Endothelial cell of umbilical vein (primary cell): Measurements from ENCODE around the gene MBD3L2. TPM values are rescaled to one million over a fixed set of nuclear protein-coding genes. Genes with fewer than 3 reads are reported as not detected.

Experiments used
- BruUV-seq: library from RNA; stranded (reverse); fragments of 400-500 nt; replicated peaks from 2 replicates; lab custom pipeline; 2021; lab: Mats Ljungman, UMichigan
- CTCF ChIA-PET: fragments of 300-600, 350-600 bp; sonication (Branson Sonifier 250); formaldehyde crosslinking; loops from one replicate; lab custom pipeline; 2021; ENCODE audit warnings: antibody characterized with exemption, inconsistent platforms; lab: Charles Lee
- POLR2A ChIA-PET: fragments of 300-600, 350-600 bp; sonication (Branson Sonifier 250); formaldehyde crosslinking; loops from one replicate; lab custom pipeline; 2021; ENCODE audit warnings: antibody characterized with exemption, inconsistent platforms; lab: Charles Lee
- DNase-seq: peaks from one replicate; pipeline ENCODE4 v3.0.0-alpha.2; 2011; ENCODE audit warnings: low read depth, low spot score
- FAIRE-seq: peaks from 2 replicates; lab custom pipeline; 2011; peaks lifted over from hg19 to GRCh38; lab: Jason Lieb, UNC
- H2AFZ ChIP-seq: 2 replicates; pipeline ENCODE4 v1.6.0; 2012; ENCODE audit warnings: low read depth, low read length, control low read depth, inconsistent platforms
- H3K27ac ChIP-seq: 2 replicates; pipeline ENCODE4 v1.5.1; 2011; ENCODE audit warnings: low read depth, mild to moderate bottlenecking, control low read depth, low read length, moderate library complexity; ENCODE audit not compliant: insufficient read depth
- H3K27me3 ChIP-seq, 2 experiments: 2 replicates each; pipeline versions ENCODE4 v1.6.0 to v1.6.1; 2011; ENCODE audit warnings: low read length in 2 of 2, mixed read lengths in 1 of 2; ENCODE audit not compliant: control insufficient read depth in 2 of 2, insufficient read depth in 2 of 2
- H3K36me3 ChIP-seq, 2 experiments: 2 replicates in 1 of 2; 3 replicates in 1 of 2; pipeline ENCODE4 v1.5.1; 2011; ENCODE audit warnings: low read length in 2 of 2, mild to moderate bottlenecking in 1 of 2, moderate library complexity in 1 of 2; ENCODE audit not compliant: control insufficient read depth in 2 of 2, insufficient read depth in 2 of 2; ENCODE audit errors: extremely low read depth in 1 of 2
- H3K4me1 ChIP-seq: 3 replicates; pipeline ENCODE4 v1.5.1; 2011; ENCODE audit warnings: mild to moderate bottlenecking, low read length; ENCODE audit not compliant: control insufficient read depth, insufficient read depth; ENCODE audit errors: extremely low read depth
- H3K4me2 ChIP-seq: 2 replicates; pipeline ENCODE4 v1.6.1; 2011; ENCODE audit warnings: low read length, control low read depth, mixed read lengths; ENCODE audit not compliant: insufficient read depth
- H3K4me3 ChIP-seq, 3 experiments: fragments of 200-600 bp in 1 of 3; sonication (generic), shearing (Covaris generic) in 1 of 3; replicated peaks in 1 of 3; 2 replicates each; pipeline ENCODE4 v1.5.1; 2011 to 2016; ENCODE audit warnings: control low read depth in 3 of 3, low read length in 3 of 3, mild to moderate bottlenecking in 2 of 3, inconsistent platforms in 1 of 3, low read depth in 1 of 3, moderate library complexity in 1 of 3; ENCODE audit not compliant: insufficient read depth in 1 of 3
- H3K79me2 ChIP-seq: 2 replicates; pipeline ENCODE4 v1.6.0; 2012; ENCODE audit warnings: low read length, inconsistent platforms; ENCODE audit not compliant: control insufficient read depth, insufficient read depth
- H3K9ac ChIP-seq: replicated peaks from 2 replicates; pipeline ENCODE3; 2011; ENCODE audit warnings: low read length, control low read depth; ENCODE audit not compliant: insufficient read depth; ENCODE audit errors: extremely low read depth
- H3K9me1 ChIP-seq: replicated peaks from 3 replicates; pipeline ENCODE4 v1.6.0; 2011; ENCODE audit warnings: mild to moderate bottlenecking, low read length; ENCODE audit not compliant: control insufficient read depth, insufficient read depth; ENCODE audit errors: extremely low read depth
- H3K9me3 ChIP-seq: replicated peaks from 2 replicates; pipeline ENCODE4 v1.5.1; 2012; ENCODE audit warnings: low read length, inconsistent platforms; ENCODE audit not compliant: control insufficient read depth, insufficient read depth
- H4K20me1 ChIP-seq: replicated peaks from 2 replicates; pipeline ENCODE3; 2011; ENCODE audit warnings: mild to moderate bottlenecking, low read length; ENCODE audit not compliant: control insufficient read depth, insufficient read depth; ENCODE audit errors: extremely low read depth
- FOS ChIP-seq: IDR thresholded peaks from 2 replicates; pipeline ENCODE4 v1.6.1; 2011; ENCODE audit warnings: mild to moderate bottlenecking, low read length, moderate library complexity, borderline replicate concordance; ENCODE audit not compliant: insufficient read depth
- GATA2 ChIP-seq: IDR thresholded peaks from 2 replicates; pipeline ENCODE4 v1.7.0; 2011; ENCODE audit warnings: low read depth, mild to moderate bottlenecking, moderate library complexity, mixed read lengths, low read length; ENCODE audit not compliant: insufficient read length, insufficient read depth
- JUN ChIP-seq: IDR thresholded peaks from 2 replicates; pipeline ENCODE4 v1.6.1; 2011; ENCODE audit warnings: borderline replicate concordance, low read depth; ENCODE audit not compliant: insufficient read length, insufficient read depth
- POLR2A ChIP-seq: IDR thresholded peaks from 2 replicates; pipeline ENCODE4 v1.6.1; 2012; ENCODE audit warnings: low read depth, mild to moderate bottlenecking, control low read depth, low read length
- dilution Hi-C: fragments of 300-500 bp; cut with MboI; formaldehyde crosslinking; loops from one replicate; pipeline ENCODE4 v1.15.0; 2019; ENCODE audit warnings: low sequenced_read_pairs; ENCODE audit not compliant: extremely low pct_ligation_motif_present
- intact Hi-C: fragments of 100-400 bp; cut with micrococcal nuclease; formaldehyde crosslinking; loops from one replicate; pipeline ENCODE4 v1.10.0; 2022
- polyA plus RNA-seq, 4 experiments: library from polyadenylated mRNA; depleted of rRNA in 3 of 4; stranded (reverse) in 3 of 4; unstranded in 1 of 4; fragments of >200 nt; gene quantifications; 2 replicates each; pipeline versions ENCODE4 v1.2.1 to v1.2.3, GENCODE V29; 2011 to 2012; ENCODE audit warnings: missing spikeins in 1 of 4
- total RNA-seq: library from RNA; stranded (reverse); gene quantifications from 2 replicates; pipeline ENCODE4 v1.2.3, GENCODE V29; 2021
- TF ChIP-seq, protein P1 (sequence below): IDR thresholded peaks from 2 replicates; pipeline ENCODE4 v1.6.1; 2011; ENCODE audit not compliant: insufficient read depth, insufficient read length

MBD3L2 gene
- total and polyA plus RNA-seq, 2 donors (not counting 3 experiments of a cell fraction or from before 2014, with no cell fraction given), result not detected

DNA sequence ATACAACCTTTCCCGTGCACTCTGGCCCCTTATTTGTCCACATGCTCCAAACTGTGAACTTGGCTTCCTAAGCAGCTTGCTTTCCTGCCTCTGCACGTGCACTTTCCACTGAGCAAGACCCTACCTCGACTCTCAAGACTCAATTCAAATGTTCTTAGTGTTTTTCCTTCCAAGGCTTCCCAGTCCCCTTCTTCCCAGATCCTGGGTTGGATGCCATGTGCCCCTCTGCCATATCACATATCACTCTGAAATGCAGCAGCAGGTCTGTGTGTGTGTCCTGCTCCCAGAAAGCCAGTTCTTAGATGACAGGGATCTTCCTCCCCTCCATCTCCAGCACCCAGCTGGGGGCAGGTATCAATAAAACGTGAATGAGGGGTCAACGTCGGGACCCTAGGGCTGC, 23.4 kb downstream of the MBD3L2 start:
- POLR2A ChIA-PET, result no interaction called here

DNA sequence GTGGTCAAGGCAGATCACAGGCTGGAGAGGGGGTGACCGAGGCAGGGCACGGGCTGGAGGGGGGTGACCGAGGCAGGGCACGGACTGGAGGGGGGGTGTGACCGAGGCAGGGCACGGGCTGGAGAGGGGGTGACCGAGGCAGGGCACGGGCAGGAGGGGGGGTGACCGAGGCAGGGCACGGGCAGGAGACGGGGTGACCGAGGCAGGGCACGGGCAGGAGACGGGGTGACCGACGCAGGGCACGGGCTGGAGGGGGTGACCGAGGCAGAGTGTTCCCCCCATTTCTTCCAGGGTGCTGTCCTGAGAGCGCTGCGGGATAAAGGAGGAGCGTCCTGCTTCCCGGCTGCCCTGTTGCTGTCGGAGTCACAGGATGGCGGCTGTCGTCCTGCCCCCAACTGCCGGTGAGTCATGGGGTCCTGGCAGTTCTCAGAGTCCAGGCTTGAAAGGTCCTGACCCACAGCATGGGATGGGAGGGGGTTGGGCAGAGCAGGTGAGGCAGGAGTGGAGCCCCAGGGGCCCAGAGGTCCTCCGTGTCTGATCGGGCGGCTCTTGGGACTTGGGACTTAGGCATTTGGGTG, 25.7 kb downstream of the MBD3L2 start:
- Histone ChIP-seq H3K4me1 (peaks cover 7% of the 10 kb centered on the region), H3K9ac (no peak overlapping the region), H3K79me2 (peaks cover 10% of the 10 kb centered on the region), H3K4me3 (no peak overlapping the region), H3K27ac (no peak overlapping the region), H4K20me1 (no peaks in the 10 kb centered on the region), H3K9me3 (peaks cover 13% of the 10 kb centered on the region), H3K4me2 (no peak overlapping the region), H2AFZ (no peak overlapping the region), H3K9me1 (no peaks in the 10 kb centered on the region), H3K27me3 (no peaks in the 10 kb centered on the region), H3K36me3 (peaks cover 26 to 32% of the 10 kb centered on the region in 2 experiments)
- POLR2A ChIA-PET, result no interaction called here
- CTCF ChIA-PET, result no interaction called here
- intact Hi-C loops, result no loop called here
- FAIRE-seq, result no peak
- dilution Hi-C loops, result no loop called here
- BruUV-seq, result no TSS peak
- TF ChIP-seq POLR2A, result no peak
- TF ChIP-seq, protein P1, sequence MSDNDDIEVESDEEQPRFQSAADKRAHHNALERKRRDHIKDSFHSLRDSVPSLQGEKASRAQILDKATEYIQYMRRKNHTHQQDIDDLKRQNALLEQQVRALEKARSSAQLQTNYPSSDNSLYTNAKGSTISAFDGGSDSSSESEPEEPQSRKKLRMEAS, result no peak
- no peak for TF ChIP-seq JUN
- TF ChIP-seq GATA2, result no peak
- no peak for DNase-seq

More for the DNA sequence above, 23.4 kb downstream of the MBD3L2 start:
- H2AFZ ChIP-seq, result no peak overlapping the region
- no peaks in the 10 kb centered on the region for H3K27me3 ChIP-seq
- FAIRE-seq (no peak), DNase-seq (no peak)
- intact Hi-C loops (no loop called here), dilution Hi-C loops (no loop called here)
- CTCF ChIA-PET, result interaction anchor here (1.0 kb wide), 1 partner anchor 27 kb away, joined by 3 read pairs; no protein-coding TSS in a partner anchor
- H3K36me3 ChIP-seq, result peaks cover 15 to 28% of the 10 kb centered on the region in 2 experiments
- H4K20me1 ChIP-seq, result no peaks in the 10 kb centered on the region
- BruUV-seq, result no TSS peak
- H3K79me2 ChIP-seq, result peaks cover 9% of the 10 kb centered on the region
- H3K9me1 ChIP-seq, result no peaks in the 10 kb centered on the region
- TF ChIP-seq GATA2 (no peak), FOS (no peak)
- peaks cover 2% of the 10 kb centered on the region for H3K9me3 ChIP-seq
- no peak overlapping the region for H3K9ac ChIP-seq
- H3K4me1 ChIP-seq, result peaks cover 7% of the 10 kb centered on the region
- no peak overlapping the region for H3K27ac ChIP-seq
- no peak overlapping the region for H3K4me3 ChIP-seq
- no peak overlapping the region for H3K4me2 ChIP-seq
